Measurements from ENCODE around the gene CERKL.

Gene CERKL

DNA sequence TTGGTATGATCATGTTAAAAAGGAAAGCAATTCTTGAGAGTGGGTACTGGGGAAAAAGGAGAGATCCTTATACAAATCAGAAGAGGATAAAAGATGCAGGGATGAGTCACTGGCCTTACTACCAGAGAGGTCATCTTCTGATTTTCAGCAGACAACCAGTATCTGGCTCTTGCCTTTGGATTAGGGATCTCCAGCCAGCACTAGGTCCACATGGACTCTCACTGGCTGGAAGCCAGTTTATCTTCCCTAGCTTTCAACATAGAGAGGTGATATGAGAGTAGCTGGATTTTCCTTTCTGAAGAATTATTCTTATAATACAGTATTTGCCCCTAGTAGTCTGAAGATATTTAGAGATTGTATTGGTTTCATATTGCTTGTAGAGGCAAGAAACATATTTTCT is 30.2 kb downstream of the CERKL start:
- DNase-seq: no peak

DNA sequence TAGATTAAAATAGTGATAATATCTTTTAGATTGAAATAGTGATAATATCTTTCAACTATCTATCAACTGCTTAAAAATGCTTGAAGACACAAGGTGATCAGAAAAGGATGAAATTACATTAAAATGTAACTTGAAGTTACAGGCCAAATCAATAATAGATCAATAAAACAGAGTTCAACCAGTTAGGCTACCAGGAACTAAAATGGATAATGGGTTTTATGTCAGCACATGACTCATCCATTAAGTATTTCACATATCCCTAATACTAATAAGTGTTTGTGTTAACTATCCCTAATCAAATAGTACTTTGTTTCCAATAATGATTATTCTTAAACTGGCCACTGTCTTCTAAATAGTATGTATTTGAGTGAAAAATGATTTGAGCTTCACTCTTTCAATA is 33.7 kb downstream of the CERKL start:
- DNase-seq: no peak

DNA sequence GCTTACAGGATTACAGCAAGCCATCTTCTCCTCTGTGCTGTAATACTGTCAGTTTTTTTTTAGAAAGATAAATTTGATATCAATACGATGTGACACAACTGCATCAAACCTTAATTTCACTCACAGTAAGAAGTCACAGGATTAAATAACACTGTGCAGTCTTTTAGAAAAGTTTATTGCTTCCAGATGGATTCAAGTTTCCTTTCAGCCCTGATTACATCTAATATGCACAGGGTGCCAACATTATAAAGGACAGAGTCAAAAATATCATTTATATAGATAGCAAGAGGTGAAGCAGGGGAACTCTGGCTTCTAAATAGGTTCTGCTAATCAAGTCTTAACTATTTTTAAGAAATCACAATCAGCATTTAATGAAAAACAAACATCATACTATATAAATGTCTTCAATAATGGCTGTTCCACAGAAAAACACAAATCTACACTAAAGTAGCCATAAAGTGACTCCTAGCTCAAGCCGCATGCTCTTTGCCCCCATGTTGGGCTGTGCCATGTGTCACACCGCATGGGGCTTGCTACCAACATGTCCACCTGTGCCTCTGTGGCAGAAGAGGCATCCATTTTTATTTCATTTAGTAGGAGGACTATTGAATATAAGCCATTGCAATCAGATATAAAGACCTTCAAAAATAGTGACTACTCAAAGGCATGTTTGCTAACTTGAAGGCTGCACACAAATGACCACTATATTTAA is 35.0 kb downstream of the CERKL start:
- DNase-seq: no peak

DNA sequence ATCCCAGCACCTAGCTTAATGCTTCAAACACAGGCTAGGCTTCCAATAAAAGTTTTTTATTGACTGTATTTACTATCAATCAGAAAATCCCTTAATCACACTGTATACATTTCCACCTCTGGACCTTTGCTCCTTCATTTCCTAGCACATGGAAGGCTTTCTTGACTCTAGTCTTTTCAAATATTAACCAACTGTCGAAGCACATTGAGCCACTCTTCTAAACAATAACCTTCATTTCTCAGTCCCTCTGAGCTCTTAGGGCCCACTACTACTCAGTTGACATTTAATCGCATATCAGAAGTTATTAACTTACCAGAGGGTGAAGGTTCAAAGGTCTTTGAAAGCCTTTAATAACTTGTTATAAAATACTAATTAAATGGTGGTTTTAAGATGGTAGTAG is 37.4 kb downstream of the CERKL start:
- no peak for DNase-seq

DNA sequence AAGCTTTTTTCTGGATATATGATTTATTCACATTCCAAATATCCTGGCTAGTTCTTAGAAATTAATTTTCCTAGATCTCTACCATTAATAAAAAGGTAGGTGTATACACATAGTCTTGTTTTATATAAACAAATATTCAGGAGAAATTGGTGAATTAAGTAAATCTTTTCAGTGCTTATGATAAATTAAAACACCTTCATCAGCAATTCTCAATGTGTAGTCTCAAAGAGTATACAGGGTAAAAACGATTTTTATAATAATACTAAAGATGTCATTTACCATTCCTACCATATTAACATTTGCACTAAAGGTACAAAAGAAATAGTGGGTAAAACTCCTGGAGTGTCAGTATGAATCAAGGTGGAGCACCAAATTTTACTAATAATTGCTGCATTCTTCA is 40.2 kb downstream of the CERKL start:
- DNase-seq: no peak

DNA sequence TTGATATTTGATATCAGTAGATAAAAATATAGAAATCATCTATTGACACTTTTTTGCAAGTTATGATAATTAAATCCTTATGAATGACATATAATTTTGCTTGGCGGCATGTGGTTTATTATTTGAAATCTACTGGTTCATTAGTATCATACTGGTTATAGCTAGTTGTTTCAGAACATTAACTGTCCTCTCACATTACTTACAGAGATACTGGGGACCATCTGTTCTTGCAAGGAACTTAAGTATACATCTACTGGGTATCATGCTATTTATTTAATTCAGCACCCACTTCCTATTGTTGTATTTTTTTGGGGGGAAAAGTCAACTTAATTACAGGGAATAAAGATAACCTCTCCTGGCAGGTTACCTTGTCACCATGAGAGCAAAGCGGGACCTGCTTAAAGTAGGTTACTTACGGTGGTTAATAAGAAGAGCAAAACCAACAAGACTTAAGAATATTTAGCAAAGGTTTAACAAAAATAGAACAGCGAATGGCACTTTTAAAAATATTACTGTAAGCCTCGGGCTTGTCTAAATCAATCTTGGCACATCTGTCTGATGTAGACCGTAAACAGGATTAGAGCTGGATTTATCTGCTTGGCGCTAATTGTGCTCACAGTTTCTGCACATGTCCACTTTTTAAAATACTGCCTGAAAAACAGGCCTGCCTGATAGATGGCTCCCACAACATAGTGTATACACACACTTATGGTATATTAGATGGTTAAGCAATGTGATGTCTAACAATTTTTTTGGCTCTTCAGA is 41.8 kb downstream of the CERKL start:
- DNase-seq: no peak

DNA sequence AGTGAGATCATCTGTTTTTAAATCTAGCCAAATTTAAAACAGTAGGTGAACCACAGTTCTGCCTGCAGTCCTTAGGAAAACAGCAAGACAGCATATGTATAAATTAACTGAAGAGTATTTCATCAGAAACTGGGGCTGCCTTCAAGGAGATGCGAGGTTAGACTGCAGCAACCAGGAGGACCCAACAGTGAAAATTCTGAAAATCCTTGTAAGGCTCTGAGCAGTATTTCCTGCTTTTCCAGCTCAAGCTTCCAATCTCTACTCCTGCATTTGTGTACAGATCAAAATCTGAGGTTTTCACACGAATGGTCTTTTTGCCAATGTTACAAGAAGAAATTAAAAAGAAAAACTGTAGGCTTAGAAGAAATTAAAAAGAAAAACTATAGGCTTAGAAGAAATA is 43.7 kb downstream of the CERKL start:
- DNase-seq: no peak

DNA sequence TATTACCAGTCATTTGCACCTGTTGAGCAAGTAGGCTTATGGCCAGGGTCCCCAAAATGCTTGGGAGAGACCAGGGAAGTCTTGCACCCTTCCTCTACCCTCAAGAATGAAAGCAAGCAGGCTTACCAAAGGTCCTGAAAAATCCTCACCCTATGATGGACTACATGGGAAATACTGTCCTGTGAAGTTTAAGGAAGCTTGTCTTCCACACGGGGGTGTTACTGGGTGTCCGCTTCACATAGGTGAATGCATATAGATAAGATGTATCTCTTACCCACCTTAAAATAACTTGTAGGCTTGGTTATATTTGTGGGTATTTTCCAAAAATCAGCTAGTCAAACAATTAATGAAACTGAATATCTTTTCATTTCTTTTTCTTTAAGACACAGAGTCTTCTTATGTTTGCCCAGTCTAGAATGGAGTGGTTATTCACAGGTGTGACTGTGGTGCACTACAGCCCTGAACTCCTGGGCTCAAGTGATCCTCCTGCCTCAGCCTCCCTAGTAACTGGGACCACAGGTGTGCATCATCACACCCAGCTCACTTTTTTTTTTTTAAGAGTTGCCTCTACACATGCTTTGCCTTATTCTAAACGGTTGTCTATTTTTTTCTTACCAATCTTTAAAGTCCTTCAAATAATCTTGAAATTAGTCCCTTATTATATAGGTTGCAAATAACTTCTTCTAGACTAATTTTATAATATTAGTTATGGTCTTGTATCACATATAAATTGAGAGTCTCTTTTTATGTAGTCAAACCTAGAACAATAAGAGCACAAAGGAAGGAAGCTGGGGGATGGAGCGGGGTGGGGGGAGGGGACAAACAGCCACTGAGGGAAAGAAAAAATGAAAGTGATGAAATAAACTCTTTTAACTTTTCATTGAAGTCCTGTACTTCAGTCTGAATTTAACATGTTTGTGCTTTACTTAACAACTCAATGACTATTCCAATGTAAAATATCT is 49.0 kb downstream of the CERKL start:
- DNase-seq: no peak

DNA sequence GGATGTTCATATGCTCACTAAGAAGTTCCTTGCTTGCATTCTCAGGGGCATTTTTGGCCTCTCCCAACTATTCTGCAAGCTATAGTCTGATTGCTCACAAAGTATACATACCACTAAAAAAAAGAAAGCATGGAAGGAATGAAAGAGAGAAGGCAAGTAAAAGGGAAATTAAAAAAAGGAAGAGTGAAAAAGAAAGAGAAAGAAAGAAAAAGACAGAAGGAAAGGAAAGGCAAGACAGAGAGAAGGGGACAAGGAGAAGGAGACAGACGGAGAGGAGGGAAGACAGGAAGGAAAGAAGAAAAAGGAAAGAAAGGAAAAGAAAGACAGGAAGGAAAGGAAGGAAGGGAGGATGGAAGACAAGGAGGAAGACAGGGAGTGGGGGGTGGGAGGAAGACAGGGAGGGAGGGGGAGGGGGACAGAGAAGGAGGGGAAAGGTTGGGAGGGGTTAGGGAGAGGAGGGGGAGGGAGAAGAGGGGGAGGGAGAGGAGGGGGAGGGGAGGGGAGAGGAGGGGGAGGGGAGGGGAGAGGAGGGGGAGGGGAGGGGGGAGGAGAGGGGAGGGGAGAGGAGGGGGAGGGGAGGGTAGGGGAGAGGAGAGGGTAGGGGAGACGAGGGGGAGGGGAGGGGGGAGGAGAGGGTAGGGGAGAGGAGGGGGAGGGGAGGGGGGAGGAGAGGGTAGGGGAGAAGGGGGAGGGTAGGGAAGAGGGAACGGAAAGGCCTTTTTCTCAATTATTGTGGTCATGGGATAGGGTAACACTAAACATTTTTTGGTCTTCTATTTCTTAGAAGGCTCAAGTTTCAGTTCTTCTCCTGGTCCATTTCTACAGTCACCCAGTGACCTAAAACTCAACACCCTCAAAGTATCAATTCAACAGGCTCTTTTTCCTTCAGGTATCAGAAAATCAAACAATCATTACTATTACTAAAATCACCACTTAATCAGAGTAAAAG is 50.7 kb downstream of the CERKL start:
- no peak for DNase-seq

DNA sequence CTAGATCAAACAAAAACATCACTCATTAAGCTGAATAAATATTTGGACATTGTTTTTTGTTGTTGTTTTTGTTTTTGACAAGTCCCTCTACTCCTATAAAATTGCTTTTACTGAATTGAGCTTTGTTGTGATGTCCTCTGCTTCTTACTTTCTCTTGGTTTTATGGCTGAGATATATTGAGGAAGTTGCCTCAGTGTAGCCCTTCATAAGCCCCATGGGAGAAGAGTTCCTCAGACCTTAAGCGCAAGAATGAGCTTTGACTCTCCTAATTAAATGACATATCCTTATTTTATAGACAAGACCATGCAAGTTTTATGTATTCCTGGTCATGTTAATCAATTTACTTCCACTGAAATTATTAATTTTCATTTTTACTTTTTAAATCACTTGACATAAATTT is 54.9 kb downstream of the CERKL start:
- no peak for DNase-seq

DNA sequence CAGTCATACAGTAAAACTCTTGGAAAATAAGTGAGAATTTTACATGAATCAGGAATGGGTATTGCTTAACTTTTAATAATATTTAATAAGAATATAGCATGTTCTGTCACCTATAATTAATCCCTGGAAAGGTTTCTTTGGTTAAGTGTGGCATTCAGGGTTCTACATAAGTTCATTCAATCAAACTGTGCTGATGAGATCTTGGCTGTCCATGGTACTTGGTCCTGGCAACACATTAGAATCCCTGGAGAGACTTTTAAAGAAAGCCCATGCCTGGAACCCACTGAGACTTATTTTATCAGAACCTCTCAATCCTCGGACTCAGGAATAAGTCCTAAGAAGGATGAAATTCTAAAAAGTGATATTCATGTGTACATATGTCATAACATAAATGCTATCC is 60.3 kb downstream of the CERKL start:
- DNase-seq: no peak

DNA sequence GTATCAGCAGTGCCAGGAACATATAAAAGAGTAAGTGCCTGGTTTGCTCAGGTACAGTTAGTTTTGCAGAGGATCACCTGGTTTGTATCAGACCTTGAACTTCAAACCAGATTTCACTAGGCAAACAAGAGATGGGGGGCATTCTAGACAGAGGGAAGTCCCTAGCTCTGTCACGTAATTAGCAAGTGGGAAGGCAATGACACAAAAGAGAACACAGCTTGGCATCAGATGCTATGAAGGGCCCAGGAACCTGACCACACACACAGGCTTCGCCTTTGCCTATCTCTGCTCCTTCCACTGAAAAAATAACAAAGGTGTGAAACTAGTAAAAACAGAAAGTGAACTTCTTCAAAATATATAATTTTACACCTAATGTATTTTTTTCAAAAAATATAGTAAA is 62.6 kb downstream of the CERKL start:
- DNase-seq: no peak

DNA sequence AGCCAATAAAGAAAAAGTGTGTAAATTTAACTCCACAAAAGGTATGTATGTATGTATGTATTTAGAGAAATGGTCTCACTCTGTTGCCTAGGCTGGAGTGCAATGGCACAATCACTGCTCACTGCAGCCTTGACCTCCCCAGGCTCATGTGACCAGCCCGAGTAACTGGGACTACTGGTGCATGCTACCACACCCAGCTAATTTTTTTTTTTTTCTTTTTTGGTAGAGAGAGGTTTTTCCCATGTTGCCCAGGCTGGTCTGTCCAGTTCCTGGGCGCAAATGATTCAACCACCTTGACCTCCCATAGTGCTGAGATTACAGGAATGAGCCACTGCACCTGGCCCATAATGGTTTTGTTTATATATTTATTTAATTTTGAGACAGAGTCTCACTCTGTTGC is 67.1 kb downstream of the CERKL start:
- no peak for DNase-seq

DNA sequence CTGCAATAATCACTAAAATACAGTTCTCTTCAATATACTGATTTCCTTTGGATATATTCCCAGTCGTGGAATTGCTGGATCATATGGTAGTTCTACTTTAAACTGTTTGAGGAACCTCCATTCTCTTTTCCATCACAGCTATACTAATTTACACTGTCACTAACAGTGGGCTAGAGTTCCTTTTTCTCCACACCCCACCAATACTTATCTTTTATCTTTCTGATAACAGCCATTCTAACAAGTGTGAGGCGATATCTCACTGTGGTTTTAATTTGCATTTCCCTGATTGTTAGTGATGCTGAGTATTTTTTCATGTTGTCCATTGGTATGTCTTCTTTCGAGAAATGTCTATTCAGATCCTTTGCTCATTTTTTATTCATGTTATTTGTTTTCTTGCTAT is 68.4 kb downstream of the CERKL start:
- no peak for DNase-seq

DNA sequence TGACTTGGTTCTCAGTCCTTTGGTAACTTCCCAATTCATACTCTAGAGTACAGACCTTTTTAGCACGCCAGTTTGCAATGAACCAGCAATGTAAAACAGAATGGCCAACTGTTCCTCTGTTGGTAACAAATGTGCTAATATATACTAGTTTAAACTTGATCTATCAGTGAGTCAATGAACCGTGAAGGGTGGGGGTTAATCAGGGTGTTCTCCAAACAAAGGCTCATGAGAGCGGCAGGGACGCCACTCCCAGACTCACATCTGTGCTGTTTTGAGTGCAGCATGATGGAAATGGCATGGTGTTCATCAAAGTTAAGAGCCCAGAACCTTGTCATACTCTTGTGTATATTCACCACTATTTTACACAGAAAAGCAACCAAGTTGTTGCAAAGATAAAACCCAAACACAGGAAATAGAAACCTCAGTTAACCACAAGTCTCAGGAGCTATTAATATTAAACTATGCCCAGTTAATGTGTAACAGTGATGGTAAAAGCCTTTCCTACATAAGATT is 70.3 kb downstream of the CERKL start:
- DNase-seq: no peak

DNA sequence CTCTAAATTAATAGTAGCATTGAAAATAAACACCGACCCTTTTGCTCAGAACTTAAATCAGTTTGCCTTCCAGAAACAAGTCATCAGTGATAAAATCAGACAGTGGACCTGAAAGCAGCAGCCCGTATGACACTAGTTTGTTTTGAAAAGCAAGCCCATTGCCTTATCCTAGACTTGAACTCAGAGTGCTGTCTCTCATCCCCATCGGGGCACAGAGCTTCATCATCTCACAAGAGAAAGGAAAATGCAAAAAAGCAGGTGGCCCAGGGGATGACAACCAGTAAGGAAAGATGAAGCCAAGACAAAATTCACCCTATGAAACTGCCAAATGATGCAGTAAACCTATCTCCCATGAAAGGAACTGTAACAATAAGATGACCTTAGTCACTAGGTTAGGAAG is 71.2 kb downstream of the CERKL start:
- DNase-seq: no peak

DNA sequence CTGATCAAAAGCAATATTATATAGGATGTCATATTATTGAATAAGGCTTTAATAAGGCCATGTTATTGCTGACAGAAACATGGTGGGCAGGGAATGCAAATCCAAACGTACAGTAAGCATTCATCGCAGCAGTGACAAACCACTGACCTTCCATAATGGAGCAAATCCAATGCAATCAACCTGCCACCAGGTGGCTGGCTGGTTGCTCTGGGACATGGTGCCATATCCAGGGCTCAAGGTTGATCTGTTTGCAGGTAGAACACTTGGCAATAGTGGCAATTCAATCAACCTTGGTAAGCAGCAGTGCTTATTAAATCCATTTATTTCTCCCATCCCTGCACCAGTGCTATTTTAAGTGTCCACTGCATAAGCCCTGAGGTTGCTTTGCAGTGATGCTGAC is 75.4 kb downstream of the CERKL start:
- DNase-seq: no peak

DNA sequence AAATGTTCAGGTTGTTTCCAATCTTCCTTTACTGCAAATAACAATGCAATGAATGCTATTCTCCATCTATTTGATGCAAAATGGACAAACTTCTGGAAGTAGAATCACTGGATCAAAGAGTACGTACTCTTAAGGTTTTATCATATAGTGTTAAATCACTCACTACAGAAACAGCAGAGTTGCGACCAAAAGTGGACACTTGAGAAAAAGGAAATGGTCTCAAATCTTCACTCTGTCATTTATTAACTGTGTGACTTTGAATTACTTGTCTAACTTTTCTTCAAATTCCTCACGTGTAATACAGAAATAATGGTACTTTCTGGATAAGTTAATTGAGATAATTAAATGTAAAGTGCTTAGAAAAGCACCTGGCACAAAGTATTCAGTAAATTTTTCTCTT is 78.1 kb downstream of the CERKL start:
- DNase-seq: no peak

DNA sequence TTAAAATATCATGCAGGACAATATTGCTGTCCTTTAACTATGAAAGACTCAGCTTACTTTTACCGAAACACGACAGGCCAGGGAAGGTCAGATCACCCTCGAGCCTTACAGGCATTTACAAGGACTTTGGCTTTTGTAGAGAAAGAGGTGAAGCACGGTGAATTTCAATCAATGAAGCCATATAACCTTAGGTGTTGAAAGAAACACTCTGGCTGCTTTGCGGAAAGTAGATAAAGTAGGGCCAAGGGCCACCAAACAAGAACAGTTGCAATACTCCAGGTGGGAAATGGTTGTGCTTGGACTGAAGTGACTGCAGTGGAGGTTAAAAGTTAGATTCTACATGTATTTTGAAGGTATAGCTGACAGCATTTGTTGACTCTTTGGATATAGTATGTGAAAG is 80.5 kb downstream of the CERKL start:
- DNase-seq: no peak

DNA sequence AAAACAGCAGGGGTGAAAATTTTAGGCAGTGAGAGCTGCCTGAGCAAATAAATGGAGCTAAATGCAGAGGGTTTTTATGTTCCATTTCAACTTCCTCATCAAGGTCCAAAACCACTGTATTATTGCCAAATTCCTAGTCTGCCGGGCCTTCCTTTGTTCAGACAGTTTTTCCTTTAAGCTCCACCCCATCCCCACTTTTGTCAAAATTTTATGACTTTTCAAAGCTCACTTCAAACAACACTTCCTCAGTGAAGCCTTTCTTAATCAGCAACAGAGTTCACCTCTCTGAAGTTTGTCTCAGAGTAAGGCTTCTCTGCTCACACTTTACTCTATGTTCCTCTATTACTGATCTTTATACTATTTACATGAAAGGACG is 81.3 kb downstream of the CERKL start:
- no peak for DNase-seq

DNA sequence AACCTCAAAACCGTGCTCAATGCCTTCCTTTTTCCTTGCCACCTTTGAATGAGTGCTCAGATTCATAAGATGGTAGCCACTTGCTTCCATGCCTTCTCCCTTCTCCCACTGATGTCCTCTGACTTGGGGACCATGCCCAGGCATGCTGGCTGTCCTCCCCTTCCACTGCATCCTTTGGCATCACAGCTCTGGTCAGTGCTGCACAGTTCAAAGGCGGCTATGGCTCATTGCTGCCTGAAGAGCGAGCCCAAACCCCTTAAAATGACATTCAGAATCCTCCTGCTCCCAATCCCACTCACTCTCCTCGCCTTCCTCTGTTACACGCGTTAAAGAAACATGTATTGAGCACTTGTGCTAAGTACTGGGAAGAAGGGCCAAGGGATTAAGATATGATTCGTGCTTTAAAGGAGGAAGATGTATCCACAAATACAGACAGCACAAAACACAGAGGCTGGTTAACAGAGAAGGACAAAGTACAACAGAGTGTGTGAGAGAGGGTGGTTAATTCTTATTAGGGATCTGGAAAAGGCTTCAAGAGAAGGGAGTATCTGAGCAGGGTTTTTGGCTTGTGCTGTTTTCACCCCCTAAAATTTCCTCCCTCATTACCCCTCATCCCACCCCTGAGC is 81.8 kb downstream of the CERKL start:
- no peak for DNase-seq

DNA sequence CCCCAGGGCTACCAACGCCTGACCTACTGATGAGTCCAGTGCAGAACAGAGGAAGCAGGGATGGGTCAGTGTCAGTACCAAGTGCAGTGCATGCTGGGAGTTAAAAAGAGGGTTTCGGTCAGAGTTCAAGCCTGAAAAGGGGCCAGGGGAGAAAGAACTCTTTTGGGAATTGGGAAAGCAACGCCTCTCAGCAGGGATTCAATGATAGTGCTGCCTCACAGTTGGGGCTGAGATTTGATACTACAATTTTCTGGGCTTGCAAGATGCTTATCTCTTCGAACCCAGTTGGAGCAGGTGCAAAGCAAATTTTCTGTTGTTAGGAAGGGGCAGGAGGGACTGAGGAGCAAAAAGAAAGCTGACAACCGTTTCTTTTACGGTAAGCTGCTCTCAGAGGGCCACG is 82.6 kb downstream of the CERKL start:
- no peak for DNase-seq

Measured in NCI-H1048 (cell line).